HEK293T (cell line): ENCODE results near the gene ACAN.

ENCODE experiments used
- CTCF ChIA-PET: fragments of 350-600 bp; formaldehyde crosslinking; extraction: SDS; loops from one replicate; lab custom pipeline; 2021; ENCODE audit warnings: antibody characterized with exemption, inconsistent platforms; lab: Yijun Ruan, JAX
- POLR2A ChIA-PET: fragments of 350-600 bp; formaldehyde crosslinking; extraction: SDS; loops from one replicate; lab custom pipeline; 2020; ENCODE audit warnings: antibody characterized with exemption, inconsistent platforms; lab: Yijun Ruan, JAX
- DNase-seq: peaks from one replicate; pipeline ENCODE4 v3.0.0; 2012; ENCODE audit warnings: mixed read lengths; ENCODE audit errors: extremely low spot score
- ARNT ChIP-seq: fragments of 450-650 bp; IDR thresholded peaks from 2 replicates; pipeline ENCODE4 v1.6.1; 2017; ENCODE audit warnings: mild to moderate bottlenecking
- BHLHE40 ChIP-seq: fragments of 450-650 bp; IDR thresholded peaks from 2 replicates; pipeline ENCODE4 v1.6.1; 2016; ENCODE audit warnings: mild to moderate bottlenecking, moderate library complexity, borderline replicate concordance
- CTBP1 ChIP-seq: fragments of 450-650 bp; IDR thresholded peaks from 2 replicates; pipeline ENCODE4 v1.6.1; 2016; ENCODE audit warnings: borderline replicate concordance
- ELF4 ChIP-seq: fragments of 450-650 bp; IDR thresholded peaks from 2 replicates; pipeline ENCODE4 v1.6.1; 2017; ENCODE audit warnings: antibody characterized with exemption
- FOXA1 ChIP-seq: fragments of 450-650 bp; IDR thresholded peaks from 2 replicates; pipeline ENCODE4 v1.6.1; 2016; ENCODE audit warnings: mild to moderate bottlenecking
- FOXK2 ChIP-seq: fragments of 450-650 bp; IDR thresholded peaks from 2 replicates; pipeline ENCODE4 v1.6.1; 2016; ENCODE audit warnings: mild to moderate bottlenecking
- FOXM1 ChIP-seq: fragments of 450-650 bp; IDR thresholded peaks from 2 replicates; pipeline ENCODE4 v1.6.1; 2017; ENCODE audit warnings: mild to moderate bottlenecking, borderline replicate concordance
- HDGF ChIP-seq: fragments of 450-650 bp; IDR thresholded peaks from 2 replicates; pipeline ENCODE4 v1.6.1; 2017; ENCODE audit warnings: antibody characterized with exemption, borderline replicate concordance
- L3MBTL2 ChIP-seq: fragments of 450-650 bp; conservative IDR thresholded peaks from 2 replicates; pipeline ENCODE4 v1.6.1; 2016; ENCODE audit warnings: mild to moderate bottlenecking
- LEF1 ChIP-seq: fragments of 450-650 bp; IDR thresholded peaks from 2 replicates; pipeline ENCODE4 v1.6.1; 2017; ENCODE audit warnings: mild to moderate bottlenecking, borderline replicate concordance
- NFRKB ChIP-seq: fragments of 450-650 bp; IDR thresholded peaks from 2 replicates; pipeline ENCODE4 v1.6.1; 2016; ENCODE audit warnings: mild to moderate bottlenecking, moderate library complexity
- PKNOX1 ChIP-seq: fragments of 450-650 bp; IDR thresholded peaks from 2 replicates; pipeline ENCODE4 v1.6.1; 2016
- SP1 ChIP-seq: fragments of 450-650 bp; IDR thresholded peaks from 2 replicates; pipeline ENCODE4 v1.6.1; 2017
- SUZ12 ChIP-seq: fragments of 450-650 bp; IDR thresholded peaks from 2 replicates; pipeline ENCODE4 v1.6.1; 2016; ENCODE audit warnings: mild to moderate bottlenecking
- TARDBP ChIP-seq: fragments of 450-650 bp; IDR thresholded peaks from 2 replicates; pipeline ENCODE4 v1.6.1; 2016
- ZNF384 ChIP-seq: fragments of 450-650 bp; IDR thresholded peaks from 2 replicates; pipeline ENCODE4 v1.6.1; 2016

Gene ACAN

DNA sequence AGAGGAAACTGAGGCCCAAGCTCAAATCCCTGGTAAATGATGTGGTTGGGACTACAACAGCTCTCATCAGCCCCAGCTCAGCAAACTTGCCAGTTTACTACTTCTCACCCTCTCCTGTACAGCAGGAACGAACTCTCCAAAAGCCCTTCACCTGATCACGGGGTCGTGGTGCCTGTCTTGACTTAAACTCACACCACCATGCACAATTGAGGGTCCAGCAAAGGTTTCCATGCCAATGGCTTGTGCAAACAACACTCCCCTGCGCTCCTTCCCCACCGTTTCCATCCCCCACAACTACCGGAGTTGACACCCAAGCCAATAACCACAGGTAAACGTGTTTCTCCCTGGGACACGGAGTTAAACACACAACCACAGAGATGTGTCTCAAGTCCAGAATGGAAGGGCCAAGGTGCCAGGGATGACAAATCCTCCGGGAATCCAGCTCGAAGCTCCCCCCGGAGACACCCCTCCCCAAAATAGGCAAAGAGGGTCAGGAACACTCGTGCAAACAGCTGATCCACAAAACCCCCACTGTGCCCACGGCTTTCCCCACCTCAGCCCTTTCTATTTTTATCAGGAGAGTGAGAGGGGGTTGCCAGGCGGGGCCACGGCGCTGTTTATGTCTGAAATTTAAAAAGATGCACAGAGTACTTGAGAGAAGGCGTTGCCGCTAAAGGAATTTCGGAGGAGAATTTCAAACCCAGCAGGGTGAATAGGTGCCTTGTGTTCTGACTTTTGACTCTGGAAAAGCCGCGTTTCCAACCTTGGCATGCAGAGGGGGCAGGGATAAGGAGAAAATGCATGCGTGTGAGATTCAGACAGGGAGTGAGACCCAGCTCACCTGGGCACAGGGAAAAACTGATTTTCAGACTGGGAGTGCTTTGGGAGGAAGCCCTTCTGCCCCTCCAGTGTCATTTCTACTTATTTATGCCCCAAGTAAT is 10.6 kb upstream of the ACAN start:
- TF ChIP-seq NFRKB: no peak
- ChIA-PET POLR2A (interaction anchor here (1.0 kb wide), 1 partner anchor 12 kb away, joined by 3 read pairs; no protein-coding TSS in a partner anchor), CTCF (no interaction called here)
- no peak for DNase-seq

DNA sequence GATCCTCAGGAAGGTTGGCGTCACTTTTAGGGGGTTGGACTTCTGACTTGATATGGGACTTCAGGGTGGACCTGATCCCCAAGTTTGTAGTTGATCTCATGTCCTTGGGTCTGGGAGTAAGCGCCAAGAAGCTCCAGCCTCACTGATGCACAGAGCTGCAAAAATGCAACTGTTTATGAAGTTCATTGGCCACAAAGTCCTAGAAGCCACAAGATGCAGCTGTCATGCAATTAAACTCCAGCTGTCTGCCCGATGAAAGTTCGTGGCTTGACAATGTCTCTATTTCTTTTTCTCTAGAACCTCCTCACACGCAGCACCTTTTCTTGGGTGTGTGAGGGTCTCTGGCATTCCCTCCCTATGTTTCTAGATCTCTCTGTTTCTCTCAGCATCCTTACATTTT is 9.2 kb upstream of the ACAN start:
- TF ChIP-seq FOXM1 (no peak), NFRKB (no peak), ZNF384 (no peak), CTBP1 (no peak), L3MBTL2 (no peak), LEF1 (no peak), BHLHE40 (no peak), FOXK2 (no peak), ARNT (no peak), ELF4 (no peak), TARDBP (no peak), PKNOX1 (no peak), HDGF (no peak), FOXA1 (no peak), SP1 (no peak), SUZ12 (no peak)
- POLR2A ChIA-PET: no interaction called here
- no peak for DNase-seq
- CTCF ChIA-PET: no interaction called here

- TF ChIP-seq ZNF384: no peak
- POLR2A ChIA-PET: no interaction called here
- no peak for DNase-seq
- CTCF ChIA-PET: no interaction called here
Observed at GRCh38 chr15:88797663-88798339, 5.4 kb upstream of the ACAN start.

GRCh38 chr15:88799341-88799740 is 3.9 kb upstream of the ACAN start:
- POLR2A ChIA-PET: interaction anchor here (1.3 kb wide), 1 partner anchor 13 kb away, joined by 3 read pairs; no protein-coding TSS in a partner anchor
- CTCF ChIA-PET: no interaction called here
- TF ChIP-seq L3MBTL2 (no peak), TARDBP (no peak), ARNT (no peak), BHLHE40 (no peak), FOXM1 (no peak)
- DNase-seq: no peak

DNA sequence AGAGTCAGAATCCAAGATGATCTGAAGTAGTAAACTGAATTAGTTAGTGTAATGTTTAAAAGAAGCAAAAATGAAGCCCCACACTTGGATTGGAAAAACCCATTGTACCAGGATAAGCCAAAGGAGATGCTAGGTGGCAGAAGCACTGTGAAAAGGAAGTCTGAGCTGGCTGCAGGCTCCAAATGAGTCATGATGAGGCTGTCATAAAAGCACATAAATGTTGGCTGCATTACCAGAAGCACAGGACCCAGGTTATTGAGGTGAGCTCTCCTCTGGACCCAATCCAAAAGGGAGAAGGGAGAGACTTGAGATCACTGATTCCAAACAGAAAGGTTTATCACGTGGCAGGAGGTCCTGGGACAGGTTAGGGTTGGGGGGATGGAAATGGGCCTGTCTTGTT is 3.2 kb upstream of the ACAN start:
- ChIA-PET POLR2A (interaction anchor here (1.3 kb wide), 1 partner anchor 13 kb away, joined by 3 read pairs; no protein-coding TSS in a partner anchor), CTCF (no interaction called here)
- DNase-seq: no peak
- TF ChIP-seq ARNT: no peak
- TF ChIP-seq FOXA1: no peak
- TF ChIP-seq LEF1: no peak
- TF ChIP-seq TARDBP: no peak
- no peak for TF ChIP-seq ELF4
- no peak for TF ChIP-seq ZNF384
- TF ChIP-seq PKNOX1: no peak
- TF ChIP-seq SUZ12: no peak
- no peak for TF ChIP-seq BHLHE40
- no peak for TF ChIP-seq FOXM1
- TF ChIP-seq FOXK2: no peak
- no peak for TF ChIP-seq SP1
- TF ChIP-seq CTBP1: no peak
- TF ChIP-seq HDGF: no peak
- TF ChIP-seq L3MBTL2: no peak
- no peak for TF ChIP-seq NFRKB

DNA sequence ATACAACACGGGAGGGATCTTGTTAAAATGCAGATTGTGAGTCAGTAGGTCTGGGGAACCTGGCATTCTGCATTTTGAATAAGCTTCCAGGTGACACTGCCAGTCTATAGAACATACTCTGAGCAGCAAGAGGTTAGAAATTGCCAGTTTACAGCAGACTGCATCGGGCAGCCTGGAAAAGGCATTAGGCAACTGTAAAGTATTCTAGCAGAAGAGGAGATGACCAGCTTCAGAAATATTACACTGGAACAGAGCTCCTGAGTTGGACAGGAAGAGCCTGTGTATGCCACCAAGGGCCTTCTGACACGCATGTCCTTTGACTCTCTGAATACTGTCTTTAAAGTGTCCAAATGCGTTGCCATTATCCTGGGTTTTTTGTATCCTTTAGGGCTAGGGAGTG is 2.5 kb upstream of the ACAN start:
- ChIA-PET CTCF (no interaction called here), POLR2A (interaction anchor here (1.3 kb wide), 1 partner anchor 14 kb away, joined by 3 read pairs; no protein-coding TSS in a partner anchor)
- no peak for TF ChIP-seq SP1
- TF ChIP-seq TARDBP: no peak
- no peak for TF ChIP-seq LEF1
- TF ChIP-seq L3MBTL2: no peak
- no peak for TF ChIP-seq CTBP1
- no peak for TF ChIP-seq FOXM1
- TF ChIP-seq SUZ12: no peak
- TF ChIP-seq ZNF384: no peak
- TF ChIP-seq NFRKB: no peak
- TF ChIP-seq ARNT: no peak
- no peak for DNase-seq
